Endothelial cell of umbilical vein (primary cell): ENCODE data around the gene SOWAHD. TPM values are rescaled to one million over a fixed set of nuclear protein-coding genes. Genes with fewer than 3 reads are reported as not detected.

Experiments
- BruUV-seq: library from RNA; stranded (reverse); fragments of 400-500 nt; replicated peaks from 2 replicates; lab custom pipeline; 2021; lab: Mats Ljungman, UMichigan
- CTCF ChIA-PET: fragments of 300-600, 350-600 bp; sonication (Branson Sonifier 250); formaldehyde crosslinking; loops from one replicate; lab custom pipeline; 2021; ENCODE audit warnings: antibody characterized with exemption, inconsistent platforms; lab: Charles Lee
- POLR2A ChIA-PET: fragments of 300-600, 350-600 bp; sonication (Branson Sonifier 250); formaldehyde crosslinking; loops from one replicate; lab custom pipeline; 2021; ENCODE audit warnings: antibody characterized with exemption, inconsistent platforms; lab: Charles Lee
- DNase-seq: peaks from one replicate; pipeline ENCODE4 v3.0.0-alpha.2; 2011; ENCODE audit warnings: low read depth, low spot score
- FAIRE-seq: peaks from 2 replicates; lab custom pipeline; 2011; peaks lifted over from hg19 to GRCh38; lab: Jason Lieb, UNC
- H2AFZ ChIP-seq: 2 replicates; pipeline ENCODE4 v1.6.0; 2012; ENCODE audit warnings: low read depth, low read length, control low read depth, inconsistent platforms
- H3K27ac ChIP-seq: 2 replicates; pipeline ENCODE4 v1.5.1; 2011; ENCODE audit warnings: low read depth, mild to moderate bottlenecking, control low read depth, low read length, moderate library complexity; ENCODE audit not compliant: insufficient read depth
- H3K27me3 ChIP-seq, 2 experiments: 2 replicates each; pipeline versions ENCODE4 v1.6.0 to v1.6.1; 2011; ENCODE audit warnings: low read length in 2 of 2, mixed read lengths in 1 of 2; ENCODE audit not compliant: control insufficient read depth in 2 of 2, insufficient read depth in 2 of 2
- H3K36me3 ChIP-seq, 2 experiments: 2 replicates in 1 of 2; 3 replicates in 1 of 2; pipeline ENCODE4 v1.5.1; 2011; ENCODE audit warnings: low read length in 2 of 2, mild to moderate bottlenecking in 1 of 2, moderate library complexity in 1 of 2; ENCODE audit not compliant: control insufficient read depth in 2 of 2, insufficient read depth in 2 of 2; ENCODE audit errors: extremely low read depth in 1 of 2
- H3K4me1 ChIP-seq: 3 replicates; pipeline ENCODE4 v1.5.1; 2011; ENCODE audit warnings: mild to moderate bottlenecking, low read length; ENCODE audit not compliant: control insufficient read depth, insufficient read depth; ENCODE audit errors: extremely low read depth
- H3K4me2 ChIP-seq: 2 replicates; pipeline ENCODE4 v1.6.1; 2011; ENCODE audit warnings: low read length, control low read depth, mixed read lengths; ENCODE audit not compliant: insufficient read depth
- H3K4me3 ChIP-seq, 3 experiments: fragments of 200-600 bp in 1 of 3; sonication (generic), shearing (Covaris generic) in 1 of 3; replicated peaks in 1 of 3; 2 replicates each; pipeline ENCODE4 v1.5.1; 2011 to 2016; ENCODE audit warnings: control low read depth in 3 of 3, low read length in 3 of 3, mild to moderate bottlenecking in 2 of 3, inconsistent platforms in 1 of 3, low read depth in 1 of 3, moderate library complexity in 1 of 3; ENCODE audit not compliant: insufficient read depth in 1 of 3
- H3K79me2 ChIP-seq: 2 replicates; pipeline ENCODE4 v1.6.0; 2012; ENCODE audit warnings: low read length, inconsistent platforms; ENCODE audit not compliant: control insufficient read depth, insufficient read depth
- H3K9ac ChIP-seq: replicated peaks from 2 replicates; pipeline ENCODE3; 2011; ENCODE audit warnings: low read length, control low read depth; ENCODE audit not compliant: insufficient read depth; ENCODE audit errors: extremely low read depth
- H3K9me1 ChIP-seq: replicated peaks from 3 replicates; pipeline ENCODE4 v1.6.0; 2011; ENCODE audit warnings: mild to moderate bottlenecking, low read length; ENCODE audit not compliant: control insufficient read depth, insufficient read depth; ENCODE audit errors: extremely low read depth
- H3K9me3 ChIP-seq: replicated peaks from 2 replicates; pipeline ENCODE4 v1.5.1; 2012; ENCODE audit warnings: low read length, inconsistent platforms; ENCODE audit not compliant: control insufficient read depth, insufficient read depth
- H4K20me1 ChIP-seq: replicated peaks from 2 replicates; pipeline ENCODE3; 2011; ENCODE audit warnings: mild to moderate bottlenecking, low read length; ENCODE audit not compliant: control insufficient read depth, insufficient read depth; ENCODE audit errors: extremely low read depth
- EZH2 ChIP-seq: IDR thresholded peaks from 2 replicates; pipeline ENCODE4 v1.6.1; 2012; ENCODE audit warnings: borderline replicate concordance, low read depth, mild to moderate bottlenecking, moderate library complexity, low read length, inconsistent platforms; ENCODE audit not compliant: severe bottlenecking
- FOS ChIP-seq: IDR thresholded peaks from 2 replicates; pipeline ENCODE4 v1.6.1; 2011; ENCODE audit warnings: mild to moderate bottlenecking, low read length, moderate library complexity, borderline replicate concordance; ENCODE audit not compliant: insufficient read depth
- GATA2 ChIP-seq: IDR thresholded peaks from 2 replicates; pipeline ENCODE4 v1.7.0; 2011; ENCODE audit warnings: low read depth, mild to moderate bottlenecking, moderate library complexity, mixed read lengths, low read length; ENCODE audit not compliant: insufficient read length, insufficient read depth
- JUN ChIP-seq: IDR thresholded peaks from 2 replicates; pipeline ENCODE4 v1.6.1; 2011; ENCODE audit warnings: borderline replicate concordance, low read depth; ENCODE audit not compliant: insufficient read length, insufficient read depth
- MYC ChIP-seq: IDR thresholded peaks from one replicate; pipeline ENCODE4 v1.6.1; 2011; ENCODE audit warnings: mild to moderate bottlenecking, low read depth, low read length
- POLR2A ChIP-seq: IDR thresholded peaks from 2 replicates; pipeline ENCODE4 v1.6.1; 2012; ENCODE audit warnings: low read depth, mild to moderate bottlenecking, control low read depth, low read length
- POLR2AphosphoS5 ChIP-seq: IDR thresholded peaks from 2 replicates; pipeline ENCODE4 v1.6.1; 2012; ENCODE audit warnings: low read depth, mild to moderate bottlenecking, control low read depth, low read length, moderate library complexity; ENCODE audit not compliant: insufficient read depth
- dilution Hi-C: fragments of 300-500 bp; cut with MboI; formaldehyde crosslinking; loops from one replicate; pipeline ENCODE4 v1.15.0; 2019; ENCODE audit warnings: low sequenced_read_pairs; ENCODE audit not compliant: extremely low pct_ligation_motif_present
- intact Hi-C: fragments of 100-400 bp; cut with micrococcal nuclease; formaldehyde crosslinking; loops from one replicate; pipeline ENCODE4 v1.10.0; 2022
- polyA plus RNA-seq, 4 experiments: library from polyadenylated mRNA; depleted of rRNA in 3 of 4; stranded (reverse) in 3 of 4; unstranded in 1 of 4; fragments of >200 nt; gene quantifications; 2 replicates each; pipeline versions ENCODE4 v1.2.1 to v1.2.3, GENCODE V29; 2011 to 2012; ENCODE audit warnings: missing spikeins in 1 of 4
- total RNA-seq: library from RNA; stranded (reverse); gene quantifications from 2 replicates; pipeline ENCODE4 v1.2.3, GENCODE V29; 2021
- TF ChIP-seq, protein P1 (sequence below), 2 donors: IDR thresholded peaks; 1 replicate in 1 of 2; 2 replicates in 1 of 2; pipeline ENCODE4 v1.5.1; 2011; ENCODE audit warnings: low read length in 2 of 2, mild to moderate bottlenecking in 2 of 2, moderate library complexity in 2 of 2, control low read depth in 1 of 2, inconsistent platforms in 1 of 2, low read depth in 1 of 2; ENCODE audit not compliant: insufficient read depth in 1 of 2; ENCODE audit errors: extremely low read depth in 1 of 2
- TF ChIP-seq, protein P2 (sequence below): IDR thresholded peaks from 2 replicates; pipeline ENCODE4 v1.6.1; 2011; ENCODE audit not compliant: insufficient read depth, insufficient read length

SOWAHD gene
- total and polyA plus RNA-seq, 2 donors (not counting 3 experiments of a cell fraction or from before 2014, with no cell fraction given) = not detected

DNA sequence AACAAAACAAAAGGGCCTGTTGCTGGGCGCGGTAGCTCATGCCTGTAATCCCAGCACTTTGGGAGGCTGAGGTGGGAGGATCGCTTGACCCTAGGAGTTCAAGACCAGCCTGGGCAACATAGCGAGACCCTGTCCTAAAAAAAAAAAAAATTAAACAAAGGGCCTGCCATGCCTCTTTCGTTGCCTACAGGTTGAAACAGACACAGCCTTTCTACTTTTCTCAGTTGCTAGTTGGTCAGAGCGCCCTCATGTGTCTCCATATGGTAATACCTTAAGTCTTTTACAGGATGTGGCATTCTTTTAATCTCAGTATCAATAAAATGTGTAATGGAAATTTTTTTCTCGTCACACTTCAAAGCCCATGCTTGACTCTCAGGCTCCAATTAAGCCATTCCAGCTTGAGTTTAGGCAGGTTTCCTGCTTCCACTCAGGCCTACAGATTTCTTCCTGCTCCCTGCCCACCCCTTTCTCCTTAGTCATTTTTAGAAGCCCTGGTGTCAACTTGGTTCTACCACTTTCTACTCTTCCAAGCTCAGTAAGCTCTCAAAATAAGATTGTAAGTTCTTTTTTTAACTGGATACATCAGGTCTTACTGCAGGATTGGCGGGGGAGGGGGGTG lies 4.6 kb upstream of the SOWAHD start:
- FAIRE-seq (peak; percentile 49), DNase-seq (peak; percentile 56)
- H3K27ac ChIP-seq = no peak overlapping the region
- dilution Hi-C loops (no loop called here), intact Hi-C loops (loop anchor here (1.0 kb wide), 1 partner anchor 237 kb away; no protein-coding TSS in a partner anchor)
- no peaks in the 10 kb centered on the region for H3K9me3 ChIP-seq
- H3K27me3 ChIP-seq = no peaks in the 10 kb centered on the region
- CTCF ChIA-PET = interaction anchor here (0.9 to 2.4 kb wide), 8 partner anchors 9 to 237 kb away, joined by 3 to 11 read pairs (median 4); no protein-coding TSS in a partner anchor
- H3K9me1 ChIP-seq = no peaks in the 10 kb centered on the region
- no peaks in the 10 kb centered on the region for H3K36me3 ChIP-seq
- no peak overlapping the region for H2AFZ ChIP-seq
- H3K4me1 ChIP-seq = no peaks in the 10 kb centered on the region
- no peak overlapping the region for H3K4me2 ChIP-seq
- TF ChIP-seq GATA2 = no peak
- TF ChIP-seq, protein P1, sequence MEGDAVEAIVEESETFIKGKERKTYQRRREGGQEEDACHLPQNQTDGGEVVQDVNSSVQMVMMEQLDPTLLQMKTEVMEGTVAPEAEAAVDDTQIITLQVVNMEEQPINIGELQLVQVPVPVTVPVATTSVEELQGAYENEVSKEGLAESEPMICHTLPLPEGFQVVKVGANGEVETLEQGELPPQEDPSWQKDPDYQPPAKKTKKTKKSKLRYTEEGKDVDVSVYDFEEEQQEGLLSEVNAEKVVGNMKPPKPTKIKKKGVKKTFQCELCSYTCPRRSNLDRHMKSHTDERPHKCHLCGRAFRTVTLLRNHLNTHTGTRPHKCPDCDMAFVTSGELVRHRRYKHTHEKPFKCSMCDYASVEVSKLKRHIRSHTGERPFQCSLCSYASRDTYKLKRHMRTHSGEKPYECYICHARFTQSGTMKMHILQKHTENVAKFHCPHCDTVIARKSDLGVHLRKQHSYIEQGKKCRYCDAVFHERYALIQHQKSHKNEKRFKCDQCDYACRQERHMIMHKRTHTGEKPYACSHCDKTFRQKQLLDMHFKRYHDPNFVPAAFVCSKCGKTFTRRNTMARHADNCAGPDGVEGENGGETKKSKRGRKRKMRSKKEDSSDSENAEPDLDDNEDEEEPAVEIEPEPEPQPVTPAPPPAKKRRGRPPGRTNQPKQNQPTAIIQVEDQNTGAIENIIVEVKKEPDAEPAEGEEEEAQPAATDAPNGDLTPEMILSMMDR (IDR thresholded peaks at IDR 0.05; ENCODE audit: extremely low read depth in 1 of 2, insufficient read depth in 1 of 2, low read depth in 1 of 2, low read length in 2 of 2) = peak; percentile 21 to 40
- POLR2A ChIA-PET = no interaction called here
- no TSS peak for BruUV-seq
- no peaks in the 10 kb centered on the region for H3K79me2 ChIP-seq
- H4K20me1 ChIP-seq = no peaks in the 10 kb centered on the region
- H3K9ac ChIP-seq = no peak overlapping the region
- no peak overlapping the region for H3K4me3 ChIP-seq

DNA sequence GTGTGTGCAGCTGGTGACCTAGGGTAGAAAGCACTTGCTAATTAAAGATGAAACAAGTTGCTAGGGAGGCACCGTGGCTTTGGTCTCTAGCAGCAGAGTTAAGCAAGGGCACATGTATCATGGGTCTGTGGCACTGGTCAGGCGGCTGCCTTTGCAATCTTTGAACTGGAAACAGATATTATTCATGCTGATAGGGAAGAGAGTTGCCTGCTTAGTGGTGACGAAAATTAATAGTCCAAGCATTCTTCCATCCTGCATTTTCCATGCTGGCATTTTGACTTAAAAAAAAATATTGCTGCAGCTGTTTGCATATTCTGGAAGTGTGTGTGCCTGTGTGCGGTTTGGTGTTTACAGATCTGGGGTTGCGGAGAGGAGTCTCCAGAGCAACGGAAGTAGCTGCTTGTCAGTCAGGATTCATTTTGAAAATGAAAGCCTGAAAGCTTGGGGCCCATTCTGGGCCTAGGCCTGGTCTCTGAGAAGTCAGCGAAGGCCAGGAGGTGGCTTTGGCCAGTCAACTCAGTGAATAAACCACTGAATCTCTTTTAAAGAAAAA lies 2.3 kb upstream of the SOWAHD start:
- intact Hi-C loops = no loop called here
- H3K9me3 ChIP-seq = no peaks in the 10 kb centered on the region
- H3K9me1 ChIP-seq = no peaks in the 10 kb centered on the region
- H3K4me1 ChIP-seq = peaks cover 3% of the 10 kb centered on the region
- no peak for TF ChIP-seq EZH2
- TF ChIP-seq, protein P2, sequence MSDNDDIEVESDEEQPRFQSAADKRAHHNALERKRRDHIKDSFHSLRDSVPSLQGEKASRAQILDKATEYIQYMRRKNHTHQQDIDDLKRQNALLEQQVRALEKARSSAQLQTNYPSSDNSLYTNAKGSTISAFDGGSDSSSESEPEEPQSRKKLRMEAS = no peak
- TF ChIP-seq JUN = no peak
- TF ChIP-seq, protein P1 (IDR thresholded peaks at IDR 0.05; ENCODE audit: extremely low read depth in 1 of 2, insufficient read depth in 1 of 2, low read depth in 1 of 2, low read length in 2 of 2) = no peak
- no peak for TF ChIP-seq MYC
- TF ChIP-seq GATA2 = no peak
- no peak for TF ChIP-seq POLR2A
- no peak for TF ChIP-seq FOS
- no peak for TF ChIP-seq POLR2AphosphoS5
- FAIRE-seq (no peak), DNase-seq (no peak)
- no peak overlapping the region for H3K4me3 ChIP-seq
- peaks cover 0 to 10% of the 10 kb centered on the region in 2 experiments for H3K27me3 ChIP-seq
- H4K20me1 ChIP-seq = no peaks in the 10 kb centered on the region
- no peak overlapping the region for H2AFZ ChIP-seq
- CTCF ChIA-PET = no interaction called here
- H3K27ac ChIP-seq = no peak overlapping the region
- BruUV-seq = no TSS peak
- no peak overlapping the region for H3K9ac ChIP-seq
- H3K36me3 ChIP-seq = no peaks in the 10 kb centered on the region
- H3K4me2 ChIP-seq = no peak overlapping the region
- POLR2A ChIA-PET = no interaction called here
- dilution Hi-C loops = no loop called here
- no peaks in the 10 kb centered on the region for H3K79me2 ChIP-seq
